OCI-LY1 (cell line): ENCODE measurements around the gene FNIP2.

Experiments used
- H2AFZ ChIP-seq: fragments of 200-600 bp; sonication (generic), shearing (Covaris generic); 2 replicates; pipeline ENCODE4 v1.6.0; 2014; ENCODE audit warnings: antibody characterized with exemption, mild to moderate bottlenecking, low read length
- H3F3A ChIP-seq: fragments of 200-600 bp; sonication (generic), shearing (Covaris generic); 2 replicates; pipeline ENCODE4 v1.6.0; 2014; ENCODE audit warnings: mild to moderate bottlenecking, antibody characterized with exemption, low read length, moderate library complexity; ENCODE audit not compliant: insufficient read depth
- H3K27ac ChIP-seq: fragments of 200-600 bp; sonication (generic); 2 replicates; pipeline ENCODE4 v1.5.1; 2014; ENCODE audit warnings: low read length, mixed run types, mild to moderate bottlenecking, low read depth; ENCODE audit not compliant: poor library complexity, severe bottlenecking
- H3K27me3 ChIP-seq: fragments of 200-600 bp; sonication (generic); 2 replicates; pipeline ENCODE4 v1.6.0; 2014; ENCODE audit warnings: antibody characterized with exemption, mild to moderate bottlenecking, low read length, moderate library complexity; ENCODE audit not compliant: insufficient read depth
- H3K36me3 ChIP-seq: fragments of 200-600 bp; sonication (generic); 2 replicates; pipeline ENCODE4 v1.6.1; 2014; ENCODE audit warnings: mild to moderate bottlenecking, antibody characterized with exemption, low read length, moderate library complexity, mixed read lengths; ENCODE audit not compliant: insufficient read depth
- H3K4me1 ChIP-seq: fragments of 200-600 bp; sonication (generic); 2 replicates; pipeline ENCODE4 v1.5.1; 2014; ENCODE audit warnings: mild to moderate bottlenecking, low read length, moderate library complexity; ENCODE audit not compliant: insufficient read depth, severe bottlenecking
- H3K4me2 ChIP-seq: fragments of 200-600 bp; sonication (generic), shearing (Covaris generic); 2 replicates; pipeline ENCODE4 v1.6.1; 2014; ENCODE audit warnings: low read length
- H3K4me3 ChIP-seq: fragments of 200-600 bp; sonication (generic); 2 replicates; pipeline ENCODE4 v1.5.1; 2014; ENCODE audit warnings: low read length, low read depth, mild to moderate bottlenecking, mixed read lengths; ENCODE audit not compliant: poor library complexity, severe bottlenecking
- H3K79me2 ChIP-seq: fragments of 200-600 bp; shearing (Covaris generic); 2 replicates; pipeline ENCODE4 v1.6.1; 2016; ENCODE audit warnings: mixed run types, low read length, mixed read lengths; ENCODE audit not compliant: insufficient read depth
- H3K9ac ChIP-seq: fragments of 200-600 bp; sonication (generic), shearing (Covaris generic); 2 replicates; pipeline ENCODE4 v1.6.1; 2014; ENCODE audit warnings: mild to moderate bottlenecking, low read length, mixed read lengths
- H3K9me2 ChIP-seq: fragments of 200-600 bp; sonication (generic), shearing (Covaris generic); 2 replicates; pipeline ENCODE4 v1.6.1; 2014; ENCODE audit warnings: low read depth, mild to moderate bottlenecking, low read length, mixed read lengths
- H3K9me3 ChIP-seq: fragments of 200-600 bp; shearing (Covaris generic); 2 replicates; pipeline ENCODE4 v1.6.1; 2014; ENCODE audit warnings: low read length, mixed read lengths
- H4K20me1 ChIP-seq: fragments of 200-600 bp; sonication (generic), shearing (Covaris generic); 2 replicates; pipeline ENCODE4 v1.6.0; 2016; ENCODE audit warnings: mild to moderate bottlenecking, low read length; ENCODE audit not compliant: insufficient read depth
- EZH2 ChIP-seq: fragments of 200-600 bp; sonication (generic), shearing (Covaris generic); IDR thresholded peaks from 2 replicates; pipeline ENCODE4 v1.8.0; 2017; ENCODE audit warnings: borderline replicate concordance, mixed run types, mild to moderate bottlenecking, antibody characterized with exemption, low read length, moderate library complexity, mixed read lengths
- TF ChIP-seq, protein P1 (sequence below): fragments of 200-600 bp; sonication (generic), shearing (Covaris generic); IDR thresholded peaks from 2 replicates; pipeline ENCODE4 v1.5.1; 2017; ENCODE audit warnings: mild to moderate bottlenecking, antibody characterized with exemption, low read length, moderate library complexity, mixed read lengths

Gene FNIP2

GRCh38 chr4:158836828-158837449 lies 68.1 kb downstream of the FNIP2 start:
- TF ChIP-seq, protein P1, sequence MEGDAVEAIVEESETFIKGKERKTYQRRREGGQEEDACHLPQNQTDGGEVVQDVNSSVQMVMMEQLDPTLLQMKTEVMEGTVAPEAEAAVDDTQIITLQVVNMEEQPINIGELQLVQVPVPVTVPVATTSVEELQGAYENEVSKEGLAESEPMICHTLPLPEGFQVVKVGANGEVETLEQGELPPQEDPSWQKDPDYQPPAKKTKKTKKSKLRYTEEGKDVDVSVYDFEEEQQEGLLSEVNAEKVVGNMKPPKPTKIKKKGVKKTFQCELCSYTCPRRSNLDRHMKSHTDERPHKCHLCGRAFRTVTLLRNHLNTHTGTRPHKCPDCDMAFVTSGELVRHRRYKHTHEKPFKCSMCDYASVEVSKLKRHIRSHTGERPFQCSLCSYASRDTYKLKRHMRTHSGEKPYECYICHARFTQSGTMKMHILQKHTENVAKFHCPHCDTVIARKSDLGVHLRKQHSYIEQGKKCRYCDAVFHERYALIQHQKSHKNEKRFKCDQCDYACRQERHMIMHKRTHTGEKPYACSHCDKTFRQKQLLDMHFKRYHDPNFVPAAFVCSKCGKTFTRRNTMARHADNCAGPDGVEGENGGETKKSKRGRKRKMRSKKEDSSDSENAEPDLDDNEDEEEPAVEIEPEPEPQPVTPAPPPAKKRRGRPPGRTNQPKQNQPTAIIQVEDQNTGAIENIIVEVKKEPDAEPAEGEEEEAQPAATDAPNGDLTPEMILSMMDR = no peak
- TF ChIP-seq EZH2 = no peak
- Histone ChIP-seq H3K27ac (no peak overlapping the region), H3K36me3 (no peaks in the 10 kb centered on the region), H3K27me3 (no peaks in the 10 kb centered on the region), H2AFZ (no peak overlapping the region), H3K4me2 (no peak overlapping the region), H3K79me2 (no peaks in the 10 kb centered on the region), H3K9ac (no peak overlapping the region), H3K4me1 (no peaks in the 10 kb centered on the region), H4K20me1 (no peaks in the 10 kb centered on the region), H3K9me3 (no peaks in the 10 kb centered on the region), H3F3A (0 out of 2 replicates have a peak, but pooled peaks cover 4% of the 10 kb centered on the region), H3K9me2 (no peaks in the 10 kb centered on the region), H3K4me3 (no peak overlapping the region)

GRCh38 chr4:158837527-158838141 lies 68.8 kb downstream of the FNIP2 start:
- no peak overlapping the region for H3K27ac ChIP-seq

DNA sequence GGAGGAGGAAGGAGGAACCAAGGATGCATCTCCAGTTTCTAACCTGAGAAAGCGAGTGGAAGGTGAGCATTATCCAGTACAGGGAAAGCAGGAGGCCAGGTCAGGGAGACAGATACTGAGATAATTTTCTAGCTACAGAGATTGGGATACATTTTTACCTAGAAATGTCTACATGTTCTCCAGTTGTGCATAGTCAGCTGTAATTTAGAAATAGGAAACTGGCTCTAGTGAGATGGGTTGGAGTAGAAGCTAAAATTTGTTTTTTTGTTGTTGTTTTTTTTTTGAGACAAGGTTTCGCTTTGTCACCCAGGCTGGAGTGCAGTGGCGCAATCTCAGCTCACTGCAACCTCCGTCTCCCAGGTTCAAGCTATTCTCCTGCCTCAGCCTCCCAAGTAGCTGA lies 71.3 kb downstream of the FNIP2 start:
- Histone ChIP-seq H3K27me3 (no peaks in the 10 kb centered on the region), H2AFZ (no peak overlapping the region), H3K4me2 (no peak overlapping the region), H3K36me3 (no peaks in the 10 kb centered on the region), H3K9me2 (no peaks in the 10 kb centered on the region), H3K4me1 (no peaks in the 10 kb centered on the region), H4K20me1 (no peaks in the 10 kb centered on the region), H3K4me3 (no peak overlapping the region), H3K27ac (no peak overlapping the region), H3K9ac (no peak overlapping the region), H3K9me3 (no peaks in the 10 kb centered on the region), H3F3A (no peaks in the 10 kb centered on the region), H3K79me2 (no peaks in the 10 kb centered on the region)
- TF ChIP-seq, protein P1 = no peak
- no peak for TF ChIP-seq EZH2

More at GRCh38 chr4:158837527-158838141, 68.8 kb downstream of the FNIP2 start:
- TF ChIP-seq, protein P1 = no peak
- no peak for TF ChIP-seq EZH2
- Histone ChIP-seq H3K36me3 (no peaks in the 10 kb centered on the region), H3K4me1 (no peaks in the 10 kb centered on the region), H3K27me3 (no peaks in the 10 kb centered on the region), H4K20me1 (no peaks in the 10 kb centered on the region), H3K4me3 (no peak overlapping the region), H3K9me2 (no peaks in the 10 kb centered on the region), H3K79me2 (no peaks in the 10 kb centered on the region), H3K9me3 (no peaks in the 10 kb centered on the region), H2AFZ (no peak overlapping the region), H3K9ac (no peak overlapping the region), H3K4me2 (no peak overlapping the region), H3F3A (0 out of 2 replicates have a peak, but pooled peaks cover 3% of the 10 kb centered on the region)
